B cell (primary cell): ENCODE results near the gene TTLL5. TPM values are rescaled to one million over a fixed set of nuclear protein-coding genes. Genes with fewer than 3 reads are reported as not detected.

Source experiments
- ATAC-seq: fragments of 200-7000 bp; cut with Tn5 transposase; one replicate; pipeline ENCODE4 v1.10.0; 2021; ENCODE audit warnings: low read depth, mild to moderate bottlenecking, moderate number of reproducible peaks, moderate library complexity
- CTCF ChIA-PET: fragments of 350-600 bp; sonication (Branson Sonifier 250); formaldehyde crosslinking; loops from one replicate; lab custom pipeline; 2021; ENCODE audit warnings: antibody characterized with exemption, inconsistent platforms; lab: Charles Lee
- POLR2A ChIA-PET: fragments of 350-600 bp; sonication (Branson Sonifier 250); formaldehyde crosslinking; loops from one replicate; lab custom pipeline; 2021; ENCODE audit warnings: antibody characterized with exemption; lab: Charles Lee
- DNase-seq: peaks from one replicate; pipeline ENCODE4 v3.0.0; 2013
- H2AFZ ChIP-seq: 2 replicates; pipeline ENCODE4 v1.6.1; 2012; ENCODE audit warnings: mild to moderate bottlenecking, low read depth, low read length; ENCODE audit not compliant: insufficient read depth, poor library complexity, severe bottlenecking
- H3K27ac ChIP-seq, 2 donors: 1 replicate in 1 of 2; 2 replicates in 1 of 2; pipeline ENCODE4 v1.5.1; 2012 to 2013; ENCODE audit warnings: low read length in 2 of 2, mild to moderate bottlenecking in 2 of 2, moderate library complexity in 1 of 2
- H3K27me3 ChIP-seq, 4 experiments: fragments of 200-600 bp in 1 of 4; sonication (generic) in 1 of 4; replicated peaks in 1 of 4; 1 replicate in 2 of 4; 2 replicates in 2 of 4; pipeline versions ENCODE4 v1.6.1 to v1.7.0; 2013 to 2016; ENCODE audit warnings: low read length in 3 of 4, mild to moderate bottlenecking in 2 of 4, mixed read lengths in 1 of 4, moderate library complexity in 1 of 4; ENCODE audit not compliant: insufficient read depth in 4 of 4, control insufficient read depth in 3 of 4; ENCODE audit errors: control extremely low read depth in 1 of 4
- H3K36me3 ChIP-seq, 2 experiments: replicated peaks in 1 of 2; 1 replicate in 1 of 2; 2 replicates in 1 of 2; pipeline versions ENCODE4 v1.6.1 to v1.7.1; 2013; ENCODE audit warnings: low read length in 1 of 2; ENCODE audit not compliant: insufficient read depth in 2 of 2, control insufficient read depth in 1 of 2; ENCODE audit errors: control extremely low read depth in 1 of 2, extremely low read depth in 1 of 2
- H3K4me1 ChIP-seq, 2 donors: fragments of 200-600 bp in 1 of 2; sonication (generic) in 1 of 2; 1 replicate in 1 of 2; 2 replicates in 1 of 2; pipeline versions ENCODE4 v1.5.1 to v1.6.1; 2013 to 2017; ENCODE audit warnings: low read length in 2 of 2; ENCODE audit not compliant: control insufficient read depth in 2 of 2, insufficient read depth in 2 of 2
- H3K4me2 ChIP-seq: replicated peaks from 2 replicates; pipeline ENCODE3; 2012; ENCODE audit warnings: mild to moderate bottlenecking, low read depth, low read length; ENCODE audit not compliant: poor library complexity, severe bottlenecking
- H3K4me3 ChIP-seq, 5 experiments: fragments of 200-600 bp in 1 of 5; sonication (generic) in 1 of 5; 1 replicate in 3 of 5; 2 replicates in 2 of 5; pipeline versions ENCODE4 v1.5.1 to v1.7.0; 2011 to 2016; ENCODE audit warnings: low read length in 4 of 5, mild to moderate bottlenecking in 4 of 5, low read depth in 2 of 5, control low read depth in 1 of 5, moderate library complexity in 1 of 5; ENCODE audit not compliant: insufficient read depth in 1 of 5; ENCODE audit errors: control extremely low read depth in 1 of 5, extremely low read depth in 1 of 5
- H3K79me2 ChIP-seq: fragments of 200-600 bp; sonication (generic); one replicate; pipeline ENCODE4 v1.6.0; 2016; ENCODE audit warnings: low read length; ENCODE audit not compliant: control insufficient read depth, insufficient read depth
- H3K9ac ChIP-seq: fragments of 200-600 bp; sonication (generic); 2 replicates; pipeline ENCODE4 v1.6.1; 2017; ENCODE audit warnings: mild to moderate bottlenecking, low read length, moderate library complexity
- H3K9me3 ChIP-seq, 3 donors: one replicate each; pipeline versions ENCODE4 v1.6.1 to v1.7.1; 2013; ENCODE audit warnings: low read length in 2 of 3; ENCODE audit not compliant: control insufficient read depth in 2 of 3, insufficient read depth in 1 of 3; ENCODE audit errors: control extremely low read depth in 1 of 3
- H4K20me1 ChIP-seq: 2 replicates; pipeline ENCODE4 v1.6.0; 2012; ENCODE audit warnings: mild to moderate bottlenecking, low read length; ENCODE audit not compliant: insufficient read depth, control insufficient read depth, poor library complexity, severe bottlenecking
- H3K27ac Mint-ChIP-seq: one replicate; pipeline ENCODE4 v1.8.0; 2021; ENCODE audit warnings: mixed read lengths
- H3K27me3 Mint-ChIP-seq: one replicate; pipeline ENCODE4 v1.8.0; 2021; ENCODE audit warnings: mixed read lengths
- H3K4me1 Mint-ChIP-seq: one replicate; pipeline ENCODE4 v1.8.0; 2021; ENCODE audit warnings: mixed read lengths
- H3K4me3 Mint-ChIP-seq: one replicate; pipeline ENCODE4 v1.8.0; 2021; ENCODE audit warnings: mixed read lengths
- H3K9me3 Mint-ChIP-seq: one replicate; pipeline ENCODE4 v1.8.0; 2022; ENCODE audit warnings: mixed read lengths; ENCODE audit not compliant: insufficient read depth
- EZH2 ChIP-seq: IDR thresholded peaks from 2 replicates; pipeline ENCODE4 v1.6.1; 2012; ENCODE audit warnings: borderline replicate concordance, low read depth, mild to moderate bottlenecking, moderate library complexity, low read length; ENCODE audit not compliant: insufficient read depth, poor library complexity, severe bottlenecking
- whole genome bisulfite sequencing: methylation state at CpG from one replicate; pipeline ENCODE4 v1.1.5; 2013; ENCODE audit warnings: missing lambda C conversion rate; ENCODE audit not compliant: insufficient coverage; 5-methylcytosine and 5-hydroxymethylcytosine counted together
- intact Hi-C: fragments of 100-400 bp; cut with micrococcal nuclease; formaldehyde crosslinking; loops from one replicate; pipeline ENCODE4 v1.10.0; 2022
- polyA plus RNA-seq: library from polyadenylated mRNA; depleted of rRNA; stranded (reverse); fragments of >200 nt; gene quantifications from 2 replicates; pipeline ENCODE4 v1.2.3, GENCODE V29; 2012
- total RNA-seq, 2 donors: library from RNA; stranded (reverse); fragments of 120-200 nt in 1 of 2; gene quantifications; 1 replicate in 1 of 2; 2 replicates in 1 of 2; pipeline versions ENCODE4 v1.2.3 to v1.2.4, GENCODE V29; 2013 to 2022
- TF ChIP-seq, protein P1 (sequence below): fragments of 200-600 bp; IDR thresholded peaks from one replicate; pipeline ENCODE4 v1.8.0; 2022; ENCODE audit warnings: antibody characterized with exemption, mild to moderate bottlenecking

The TTLL5 gene
- total and polyA plus RNA-seq, 2 donors (not counting 1 experiment from before 2014, with no cell fraction given): 10.9 to 50.9 TPM

DNA sequence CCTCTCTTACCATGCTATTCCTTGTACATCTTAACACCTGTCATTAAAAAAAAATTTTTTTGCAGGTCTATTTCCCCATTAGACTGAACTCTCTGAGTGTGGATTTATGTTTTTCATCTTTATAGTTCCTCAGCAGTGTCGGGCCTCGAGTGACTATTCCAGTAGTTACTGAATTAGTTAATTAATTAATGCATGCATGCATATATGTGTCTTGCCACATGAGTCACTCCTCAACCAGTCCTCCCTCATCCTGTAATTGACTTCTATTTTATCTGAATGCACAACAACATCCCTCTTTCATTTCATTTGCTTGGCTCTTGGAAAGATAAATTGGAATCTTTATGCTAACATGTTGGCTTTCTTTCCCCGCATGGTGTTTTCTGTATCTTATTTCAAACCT is 36.0 kb upstream of the TTLL5 start:
- Mint-ChIP-seq H3K27me3 (peaks cover 36% of the 10 kb centered on the region), H3K9me3 (no peaks in the 10 kb centered on the region), H3K4me1 (peaks cover 14% of the 10 kb centered on the region), H3K4me3 (no peak overlapping the region), H3K27ac (no peak overlapping the region)
- ATAC-seq (no peak), DNase-seq (no peak)
- Histone ChIP-seq H3K27me3 (peaks cover 0 to 18% (median 14%) of the 10 kb centered on the region in 4 experiments), H3K36me3 (no peaks in the 10 kb centered on the region), H3K9ac (no peak overlapping the region), H2AFZ (no peak overlapping the region), H3K4me1 (peaks cover 9 to 11% of the 10 kb centered on the region in 2 donors), H3K9me3 (peaks cover 0 to 4% (median 0%) of the 10 kb centered on the region in 3 donors), H4K20me1 (no peaks in the 10 kb centered on the region), H3K4me2 (no peak overlapping the region), H3K4me3 (no peak overlapping the region), H3K79me2 (no peaks in the 10 kb centered on the region), H3K27ac (no peak overlapping the region)
- CTCF ChIA-PET: no interaction called here
- POLR2A ChIA-PET: no interaction called here
- no CpG with 5 or more reads among the region's 3 CpGs for WGBS
- TF ChIP-seq, protein P1, sequence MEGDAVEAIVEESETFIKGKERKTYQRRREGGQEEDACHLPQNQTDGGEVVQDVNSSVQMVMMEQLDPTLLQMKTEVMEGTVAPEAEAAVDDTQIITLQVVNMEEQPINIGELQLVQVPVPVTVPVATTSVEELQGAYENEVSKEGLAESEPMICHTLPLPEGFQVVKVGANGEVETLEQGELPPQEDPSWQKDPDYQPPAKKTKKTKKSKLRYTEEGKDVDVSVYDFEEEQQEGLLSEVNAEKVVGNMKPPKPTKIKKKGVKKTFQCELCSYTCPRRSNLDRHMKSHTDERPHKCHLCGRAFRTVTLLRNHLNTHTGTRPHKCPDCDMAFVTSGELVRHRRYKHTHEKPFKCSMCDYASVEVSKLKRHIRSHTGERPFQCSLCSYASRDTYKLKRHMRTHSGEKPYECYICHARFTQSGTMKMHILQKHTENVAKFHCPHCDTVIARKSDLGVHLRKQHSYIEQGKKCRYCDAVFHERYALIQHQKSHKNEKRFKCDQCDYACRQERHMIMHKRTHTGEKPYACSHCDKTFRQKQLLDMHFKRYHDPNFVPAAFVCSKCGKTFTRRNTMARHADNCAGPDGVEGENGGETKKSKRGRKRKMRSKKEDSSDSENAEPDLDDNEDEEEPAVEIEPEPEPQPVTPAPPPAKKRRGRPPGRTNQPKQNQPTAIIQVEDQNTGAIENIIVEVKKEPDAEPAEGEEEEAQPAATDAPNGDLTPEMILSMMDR: no peak
- intact Hi-C loops: no loop called here

DNA sequence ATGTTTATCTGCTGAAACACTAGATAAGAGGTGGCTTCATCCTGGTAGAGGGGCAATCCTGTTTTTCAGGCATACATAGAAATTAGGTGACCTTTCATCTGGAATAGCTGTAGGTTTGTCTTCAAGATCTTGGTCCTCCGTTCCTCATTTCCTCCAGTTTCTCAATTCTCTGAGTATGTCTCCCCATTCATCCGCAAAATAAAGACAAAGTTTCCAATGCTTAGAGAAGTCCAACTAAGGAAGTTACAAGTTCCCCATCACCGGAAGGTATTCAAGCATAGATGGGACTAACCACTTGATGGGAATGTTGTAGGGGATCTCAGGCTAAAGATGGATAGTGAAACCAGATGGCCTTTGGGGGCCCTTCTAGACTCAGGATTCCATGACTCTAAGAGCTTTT is 34.6 kb upstream of the TTLL5 start:
- no peak overlapping the region for H2AFZ ChIP-seq
- H3K4me2 ChIP-seq: no peak overlapping the region
- no peaks in the 10 kb centered on the region for H3K36me3 ChIP-seq
- Mint-ChIP-seq H3K27ac (no peak overlapping the region), H3K4me1 (peaks cover 14% of the 10 kb centered on the region), H3K9me3 (no peaks in the 10 kb centered on the region), H3K27me3 (peaks cover 34% of the 10 kb centered on the region), H3K4me3 (no peak overlapping the region)
- no peaks in the 10 kb centered on the region for H4K20me1 ChIP-seq
- no peak overlapping the region for H3K9ac ChIP-seq
- no peak for ATAC-seq
- DNase-seq: no peak
- whole genome bisulfite sequencing: 100% methylated on average over 1 of the region's 3 CpGs
- no peak overlapping the region for H3K27ac ChIP-seq
- ChIA-PET CTCF (interaction anchor here (1.4 kb wide), 1 partner anchor 9 kb away, joined by 4 read pairs; no protein-coding TSS in a partner anchor), POLR2A (no interaction called here)
- intact Hi-C loops: no loop called here
- no peak overlapping the region for H3K4me3 ChIP-seq
- H3K27me3 ChIP-seq: peaks cover 0 to 21% (median 14%) of the 10 kb centered on the region in 4 experiments
- H3K4me1 ChIP-seq: peaks cover 9 to 11% of the 10 kb centered on the region in 2 donors
- peaks cover 0 to 4% (median 0%) of the 10 kb centered on the region in 3 donors for H3K9me3 ChIP-seq
- TF ChIP-seq EZH2: no peak
- no peaks in the 10 kb centered on the region for H3K79me2 ChIP-seq
